K562 (cell line): ENCODE results near the gene CUX1. TPM values are rescaled to one million over a fixed set of nuclear protein-coding genes. Genes with fewer than 3 reads are reported as not detected.
A peak's percentile ranks its signal among the peaks of the same experiment; 100 is the strongest.

Experiments
- BCL6 ChIP-seq: fragments of 250-450 bp; sonication (Bioruptor Pico); IDR thresholded peaks from 2 replicates; pipeline ENCODE4 v1.4.0; 2020
- BDP1 ChIP-seq: IDR thresholded peaks from 3 replicates; pipeline ENCODE4 v1.6.1; 2011; ENCODE audit not compliant: insufficient read length, insufficient read depth
- CAMTA2 ChIP-seq: fragments of 250-450 bp; sonication (Bioruptor Pico); conservative IDR thresholded peaks from 2 replicates; pipeline ENCODE4 v1.5.1; 2022
- CEBPG ChIP-seq, 3 experiments: fragments of 200-800 bp in 1 of 3; sonication (Bioruptor generic) in 1 of 3; sonication (generic) in 1 of 3; formaldehyde crosslinking in 1 of 3; IDR thresholded peaks in 2 of 3; conservative IDR thresholded peaks in 1 of 3; 2 replicates each; pipeline versions ENCODE4 v1.6.1 to v1.8.0; 2016 to 2022; ENCODE audit warnings: missing compliant biosample characterization in 2 of 3, missing genetic modification characterization in 2 of 3, mild to moderate bottlenecking in 1 of 3, missing genetic modification reagents in 1 of 3
- DIDO1 ChIP-seq: fragments of 450-650 bp; IDR thresholded peaks from 2 replicates; pipeline ENCODE4 v1.6.1; 2016; ENCODE audit warnings: low read depth, missing biosample characterization, missing genetic modification characterization
- E2F6 ChIP-seq, 2 experiments: IDR thresholded peaks; 2 replicates each; pipeline ENCODE4 v1.6.1; 2011; ENCODE audit warnings: borderline replicate concordance in 1 of 2, control low read depth in 1 of 2, low read depth in 1 of 2, low read length in 1 of 2, mild to moderate bottlenecking in 1 of 2, mixed read lengths in 1 of 2, moderate library complexity in 1 of 2; ENCODE audit not compliant: insufficient read depth in 1 of 2, insufficient read length in 1 of 2, poor library complexity in 1 of 2, severe bottlenecking in 1 of 2; ENCODE audit errors: extremely low read depth in 1 of 2
- EZH2 ChIP-seq: IDR thresholded peaks from 2 replicates; pipeline ENCODE4 v1.6.1; 2012; ENCODE audit warnings: low read depth, mild to moderate bottlenecking, inconsistent platforms, low read length, borderline replicate concordance
- L3MBTL2 ChIP-seq: fragments of 450-650 bp; IDR thresholded peaks from 2 replicates; pipeline ENCODE4 v1.6.1; 2016; ENCODE audit warnings: mild to moderate bottlenecking, moderate library complexity
- MED1 ChIP-seq: sonication (generic); formaldehyde crosslinking; IDR thresholded peaks from 2 replicates; pipeline ENCODE4 v1.8.1; 2023; ENCODE audit warnings: missing genetic modification reagents, borderline replicate concordance
- NONO ChIP-seq, 2 experiments: fragments of 200-400 bp in 1 of 2; fragments of 450-650 bp in 1 of 2; formaldehyde crosslinking in 1 of 2; IDR thresholded peaks; 2 replicates each; pipeline ENCODE4 v1.6.1; 2017; ENCODE audit warnings: low read depth in 2 of 2, mild to moderate bottlenecking in 2 of 2, moderate library complexity in 2 of 2, low read length in 1 of 2
- PCBP2 ChIP-seq: fragments of 200-400 bp; formaldehyde crosslinking; IDR thresholded peaks from 2 replicates; pipeline ENCODE4 v1.6.1; 2018; ENCODE audit warnings: low read length, low read depth, mild to moderate bottlenecking, moderate library complexity; ENCODE audit not compliant: poor library complexity, severe bottlenecking
- SNAPC5 ChIP-seq: fragments of 250-450 bp; sonication (Bioruptor Pico); IDR thresholded peaks from 2 replicates; pipeline ENCODE4 v1.8.0; 2021; ENCODE audit warnings: moderate library complexity, mild to moderate bottlenecking, inconsistent platforms
- SPI1 ChIP-seq: IDR thresholded peaks from 2 replicates; pipeline ENCODE4 v1.6.1; 2011; ENCODE audit warnings: low read depth, low read length, control low read depth, borderline replicate concordance
- TBL1XR1 ChIP-seq, 2 experiments: IDR thresholded peaks; 2 replicates each; pipeline ENCODE4 v1.6.1; 2012; ENCODE audit warnings: improper control_type of control experiment in 2 of 2, low read length in 2 of 2, mild to moderate bottlenecking in 1 of 2
- TCF7L2 ChIP-seq: fragments of 150-350 bp; IDR thresholded peaks from 2 replicates; pipeline ENCODE4 v1.6.1; 2016; ENCODE audit warnings: low read depth, mild to moderate bottlenecking, low read length, moderate library complexity
- TFAP4 ChIP-seq: sonication (generic); formaldehyde crosslinking; IDR thresholded peaks from 2 replicates; pipeline ENCODE4 v1.8.0; 2022; ENCODE audit warnings: missing genetic modification reagents, mild to moderate bottlenecking, moderate library complexity, borderline replicate concordance
- YY1 ChIP-seq, 3 experiments: IDR thresholded peaks; 2 replicates each; pipeline ENCODE4 v1.6.1; 2011; ENCODE audit warnings: low read length in 2 of 3, mild to moderate bottlenecking in 2 of 3, moderate library complexity in 2 of 3, borderline replicate concordance in 1 of 3, control low read depth in 1 of 3, low read depth in 1 of 3; ENCODE audit not compliant: insufficient read depth in 3 of 3, insufficient replicate concordance in 2 of 3, control insufficient read depth in 1 of 3, insufficient read length in 1 of 3; ENCODE audit errors: extremely low read depth in 1 of 3
- ZBTB17 ChIP-seq: fragments of 450-650 bp; formaldehyde crosslinking; IDR thresholded peaks from 2 replicates; pipeline ENCODE4 v1.4.0; 2020; ENCODE audit warnings: mild to moderate bottlenecking
- ZKSCAN1 ChIP-seq: fragments of 150-350 bp; IDR thresholded peaks from 2 replicates; pipeline ENCODE4 v1.6.1; 2016; ENCODE audit warnings: low read depth, low read length
- ZNF239 ChIP-seq: fragments of 250-450 bp; sonication (Bioruptor Pico); IDR thresholded peaks from 2 replicates; pipeline ENCODE4 v1.4.0; 2020; ENCODE audit warnings: mild to moderate bottlenecking
- ZNF316 ChIP-seq: fragments of 450-650 bp; IDR thresholded peaks from 2 replicates; pipeline ENCODE4 v1.6.1; 2016
- ZNF511 ChIP-seq: sonication (generic); formaldehyde crosslinking; IDR thresholded peaks from 2 replicates; pipeline ENCODE4 v1.8.0; 2022; ENCODE audit warnings: mild to moderate bottlenecking, missing genetic modification reagents
- ZNF695 ChIP-seq: fragments of 450-650 bp; formaldehyde crosslinking; IDR thresholded peaks from 2 replicates; pipeline ENCODE4 v1.4.0; 2020; ENCODE audit warnings: mild to moderate bottlenecking, moderate library complexity
- ZNF830 ChIP-seq: fragments of 250-450 bp; sonication (Bioruptor Pico); IDR thresholded peaks from 2 replicates; pipeline ENCODE4 v1.5.0; 2021; ENCODE audit warnings: mild to moderate bottlenecking
- polyA plus RNA-seq, 8 experiments: library from polyadenylated mRNA; depleted of rRNA in 4 of 8; stranded (reverse) in 5 of 8; unstranded in 3 of 8; fragments of >200 nt; fragmentation: Nextera tagmentation in 2 of 8; fragmentation: Illumina TruSeq in 1 of 8; extraction: Ambion mirVana in 2 of 8; extraction: Trizol in 1 of 8; gene quantifications; 2 replicates each; pipeline versions ENCODE4 v1.2.1 to v1.2.3, GENCODE V29; 2011 to 2014; ENCODE audit warnings: inconsistent platforms in 1 of 8, missing spikeins in 1 of 8
- total RNA-seq, 7 experiments: library from RNA; depleted of rRNA in 6 of 7; stranded (reverse); fragments of >200 nt in 6 of 7; fragmentation: Illumina TruSeq in 2 of 7; extraction: Trizol in 2 of 7; gene quantifications; 2 replicates each; pipeline versions ENCODE4 v1.2.1 to v1.2.3, GENCODE V29; 2011 to 2021; ENCODE audit warnings: low replicate concordance in 1 of 7

Gene CUX1
- total and polyA plus RNA-seq, 9 of the 15 experiments (the other 6 are each of a cell fraction or from before 2014, with no cell fraction given), result 3.6 to 55.3 (median 25.2) TPM

- no peak for TF ChIP-seq PCBP2
- peak; percentile 88 for TF ChIP-seq CEBPG (CRISPR knock-in tag; IDR thresholded peaks at IDR 0.05)
- TF ChIP-seq CEBPG (tag; conservative IDR thresholded peaks at IDR 0.05 in 1 of 2, IDR thresholded peaks at IDR 0.05 in 1 of 2), result peak; percentile 95 to 98
- no peak; a peak in 1 of 4 replicates for TF ChIP-seq NONO (IDR thresholded peaks at IDR 0.05; ENCODE audit: low read depth in 2 of 2, low read length in 1 of 2)
- no peak for TF ChIP-seq ZNF695
- no peak for TF ChIP-seq SNAPC5 (CRISPR knock-in tag)
- 0 out of 2 replicates have a peak, but pooled peaks have one; percentile 35 for TF ChIP-seq SPI1
- TF ChIP-seq BCL6 (CRISPR knock-in tag), result no peak
- no peak for TF ChIP-seq CAMTA2 (CRISPR knock-in tag)
- TF ChIP-seq ZNF239, result no peak
- peak in 1 of 2 experiments; percentile 23 for TF ChIP-seq E2F6 (IDR thresholded peaks at IDR 0.05; ENCODE audit: borderline replicate concordance in 1 of 2, extremely low read depth in 1 of 2, insufficient read depth in 1 of 2, insufficient read length in 1 of 2, low read depth in 1 of 2, low read length in 1 of 2, poor library complexity in 1 of 2, severe bottlenecking in 1 of 2)
- no peak for TF ChIP-seq EZH2
- TF ChIP-seq ZNF511 (CRISPR knock-in tag), result no peak
- TF ChIP-seq ZKSCAN1, result peak; percentile 26; the same call in 1 of the 2 replicates
- peak; percentile 77; the same call in 1 of the 2 replicates for TF ChIP-seq L3MBTL2
- TF ChIP-seq TFAP4 (CRISPR knock-in tag), result peak; percentile 38
- no peak for TF ChIP-seq ZNF830 (CRISPR knock-in tag)
- TF ChIP-seq DIDO1 (tag), result no peak
- TF ChIP-seq TCF7L2, result no peak
- TF ChIP-seq TBL1XR1 (IDR thresholded peaks at IDR 0.05; ENCODE audit: low read length in 2 of 2), result peak in 1 of 2 experiments; percentile 70; a peak in 1 of 4 replicates
- TF ChIP-seq BDP1, result no peak
- TF ChIP-seq ZBTB17 (CRISPR knock-in tag), result peak; percentile 42; the same call in 1 of the 2 replicates
- TF ChIP-seq ZNF316, result peak; percentile 86
- TF ChIP-seq YY1 (IDR thresholded peaks at IDR 0.05; ENCODE audit: borderline replicate concordance in 1 of 3, control insufficient read depth in 1 of 3, extremely low read depth in 1 of 3, insufficient read depth in 3 of 3, insufficient read length in 1 of 3, insufficient replicate concordance in 2 of 3, low read depth in 1 of 3, low read length in 2 of 3), result no peak
- no peak for TF ChIP-seq MED1 (CRISPR knock-in tag)
These were observed 65.5 kb downstream of the CUX1 start (continued) for GRCh38 chr7:101882595-101883564.
